ENCODE measurements around the gene MINDY1.

Gene MINDY1

GRCh38 chr1:151051356-151052009, 44.8 kb upstream of the MINDY1 start:
- Histone ChIP-seq H3K27me3 (ENCODE audit: insufficient read depth, poor library complexity, severe bottlenecking) (no peaks in the 10 kb centered on the region), H3K36me3 (ENCODE audit: low read depth) (peaks cover 52% of the 10 kb centered on the region), H3K4me1 (ENCODE audit: insufficient read depth, poor library complexity, severe bottlenecking) (peaks cover 15% of the 10 kb centered on the region), H3K9me3 (ENCODE audit: severe bottlenecking) (no peaks in the 10 kb centered on the region), H3K27ac (ENCODE audit: poor library complexity, severe bottlenecking) (peak overlapping the region; percentile 11), H3K4me3 (ENCODE audit: severe bottlenecking) (no peak overlapping the region)
- no peak for DNase-seq (ENCODE audit: low spot score)
- ATAC-seq (ENCODE audit: low read depth) = no peak
- TF ChIP-seq CTCF (IDR thresholded peaks at IDR 0.05; ENCODE audit: poor library complexity, severe bottlenecking) = no peak

GRCh38 chr1:151050051-151050688, 43.5 kb upstream of the MINDY1 start:
- Histone ChIP-seq H3K27ac (ENCODE audit: poor library complexity, severe bottlenecking) (peak overlapping the region; percentile 11), H3K27me3 (ENCODE audit: insufficient read depth, poor library complexity, severe bottlenecking) (no peaks in the 10 kb centered on the region)

GRCh38 chr1:151049458-151049857, 42.8 kb upstream of the MINDY1 start:
- peaks cover 4% of the 10 kb centered on the region for H3K4me1 ChIP-seq (ENCODE audit: insufficient read depth, poor library complexity, severe bottlenecking)
- TF ChIP-seq CTCF (IDR thresholded peaks at IDR 0.05; ENCODE audit: poor library complexity, severe bottlenecking) = no peak
- H3K36me3 ChIP-seq (ENCODE audit: low read depth) = peaks cover 31% of the 10 kb centered on the region
- H3K27ac ChIP-seq (ENCODE audit: poor library complexity, severe bottlenecking) = peak overlapping the region; percentile 11
- no peak overlapping the region for H3K4me3 ChIP-seq (ENCODE audit: severe bottlenecking)
- no peaks in the 10 kb centered on the region for H3K27me3 ChIP-seq (ENCODE audit: insufficient read depth, poor library complexity, severe bottlenecking)
- ATAC-seq (ENCODE audit: low read depth) (no peak), DNase-seq (ENCODE audit: low spot score) (no peak)
- no peaks in the 10 kb centered on the region for H3K9me3 ChIP-seq (ENCODE audit: severe bottlenecking)

More at GRCh38 chr1:151050051-151050688, 43.5 kb upstream of the MINDY1 start:
- Histone ChIP-seq H3K9me3 (ENCODE audit: severe bottlenecking) (no peaks in the 10 kb centered on the region), H3K4me3 (ENCODE audit: severe bottlenecking) (no peak overlapping the region), H3K4me1 (ENCODE audit: insufficient read depth, poor library complexity, severe bottlenecking) (peaks cover 4% of the 10 kb centered on the region), H3K36me3 (ENCODE audit: low read depth) (peaks cover 38% of the 10 kb centered on the region)
- TF ChIP-seq CTCF (IDR thresholded peaks at IDR 0.05; ENCODE audit: poor library complexity, severe bottlenecking) = no peak
- ATAC-seq (ENCODE audit: low read depth) = no peak
- DNase-seq (ENCODE audit: low spot score) = no peak

GRCh38 chr1:151048645-151049032, 41.9 kb upstream of the MINDY1 start:
- DNase-seq (ENCODE audit: low spot score) = no peak
- ATAC-seq (ENCODE audit: low read depth) = no peak
- H3K4me3 ChIP-seq (ENCODE audit: severe bottlenecking) = peak overlapping the region; percentile 51

More at GRCh38 chr1:151048645-151049032, 41.9 kb upstream of the MINDY1 start:
- peak overlapping the region; percentile 59 for H3K27ac ChIP-seq (ENCODE audit: poor library complexity, severe bottlenecking)
- peaks cover 4% of the 10 kb centered on the region for H3K4me1 ChIP-seq (ENCODE audit: insufficient read depth, poor library complexity, severe bottlenecking)
- no peaks in the 10 kb centered on the region for H3K27me3 ChIP-seq (ENCODE audit: insufficient read depth, poor library complexity, severe bottlenecking)
- no peaks in the 10 kb centered on the region for H3K9me3 ChIP-seq (ENCODE audit: severe bottlenecking)
- peaks cover 23% of the 10 kb centered on the region for H3K36me3 ChIP-seq (ENCODE audit: low read depth)
- peak; percentile 38 for TF ChIP-seq CTCF (IDR thresholded peaks at IDR 0.05; ENCODE audit: poor library complexity, severe bottlenecking)
